Neural cell (in vitro differentiated cells): Measurements from ENCODE around the gene CD14. TPM values are rescaled to one million over a fixed set of nuclear protein-coding genes. Genes with fewer than 3 reads are reported as not detected.

Source experiments
- H2AFZ ChIP-seq: fragments of 200-600, 300-800 bp; sonication (generic), shearing (Covaris generic); 2 replicates; pipeline ENCODE4 v1.6.0; 2014; ENCODE audit warnings: low read depth, mild to moderate bottlenecking, antibody characterized with exemption, low read length, moderate library complexity
- H3F3A ChIP-seq: fragments of 200-600 bp; shearing (Covaris generic); 2 replicates; pipeline ENCODE4 v1.6.1; 2016; ENCODE audit warnings: mild to moderate bottlenecking, moderate library complexity, mixed read lengths, antibody characterized with exemption, low read length; ENCODE audit not compliant: insufficient read depth, poor library complexity, severe bottlenecking
- H3K27ac ChIP-seq: fragments of 200-600, 300-800 bp; sonication (generic), shearing (Covaris generic); 2 replicates; pipeline ENCODE4 v1.5.1; 2014; ENCODE audit warnings: mild to moderate bottlenecking, low read length, moderate library complexity
- H3K27me3 ChIP-seq: fragments of 300-800, 200-600 bp; sonication (generic), shearing (Covaris generic); 2 replicates; pipeline ENCODE4 v1.6.0; 2014; ENCODE audit warnings: mild to moderate bottlenecking, low read depth, low read length, moderate library complexity; ENCODE audit not compliant: insufficient read depth
- H3K36me3 ChIP-seq: fragments of 300-800, 200-600 bp; sonication (generic), shearing (Covaris generic); 2 replicates; pipeline ENCODE4 v1.5.1; 2014; ENCODE audit warnings: mild to moderate bottlenecking, antibody characterized with exemption, low read length, moderate library complexity; ENCODE audit not compliant: insufficient read depth
- H3K4me2 ChIP-seq: fragments of 300-800, 200-600 bp; sonication (generic), shearing (Covaris generic); 2 replicates; pipeline ENCODE4 v1.6.0; 2014; ENCODE audit warnings: mild to moderate bottlenecking, low read length
- H3K4me3 ChIP-seq: fragments of 300-800, 200-600 bp; sonication (generic), shearing (Covaris generic); 2 replicates; pipeline ENCODE4 v1.5.1; 2014; ENCODE audit warnings: mild to moderate bottlenecking, low read length, moderate library complexity
- H3K79me2 ChIP-seq: fragments of 200-600 bp; shearing (Covaris generic); replicated peaks from 2 replicates; pipeline ENCODE4 v1.6.0; 2014; ENCODE audit warnings: mild to moderate bottlenecking, low read length, moderate library complexity; ENCODE audit not compliant: insufficient read depth
- H3K9ac ChIP-seq: fragments of 300-800, 200-600 bp; sonication (generic), shearing (Covaris generic); 2 replicates; pipeline ENCODE4 v1.6.1; 2016; ENCODE audit warnings: mild to moderate bottlenecking, low read length, mixed read lengths
- H3K9me2 ChIP-seq: fragments of 200-600 bp; shearing (Covaris generic); 2 replicates; pipeline ENCODE4 v1.6.1; 2016; ENCODE audit warnings: mild to moderate bottlenecking, low read length, mixed read lengths; ENCODE audit not compliant: insufficient read depth
- H3K9me3 ChIP-seq: fragments of 200-600, 300-800 bp; sonication (generic), shearing (Covaris generic); 2 replicates; pipeline ENCODE4 v1.6.1; 2016; ENCODE audit warnings: mild to moderate bottlenecking, mixed run types, low read length, moderate library complexity, mixed read lengths
- H4K20me1 ChIP-seq: fragments of 200-600 bp; shearing (Covaris generic); 2 replicates; pipeline ENCODE4 v1.6.1; 2016; ENCODE audit warnings: mild to moderate bottlenecking, mixed run types; ENCODE audit not compliant: insufficient read depth
- CTCF ChIP-seq: fragments of 450-650 bp; IDR thresholded peaks from 2 replicates; pipeline ENCODE4 v1.5.1; 2014; ENCODE audit warnings: antibody characterized with exemption, mild to moderate bottlenecking, moderate library complexity; ENCODE audit not compliant: poor library complexity, severe bottlenecking
- EP300 ChIP-seq: fragments of 450-650 bp; conservative IDR thresholded peaks from 2 replicates; pipeline ENCODE4 v1.6.1; 2014; ENCODE audit warnings: antibody characterized with exemption, mild to moderate bottlenecking, moderate library complexity; ENCODE audit not compliant: poor library complexity, severe bottlenecking
- EZH2 ChIP-seq: fragments of 200-600, 300-800 bp; shearing (Covaris generic), sonication (generic); IDR thresholded peaks from 2 replicates; pipeline ENCODE4 v1.6.1; 2014; ENCODE audit warnings: antibody characterized with exemption, low read length, borderline replicate concordance, mild to moderate bottlenecking; ENCODE audit not compliant: insufficient read depth, poor library complexity, severe bottlenecking
- MXI1 ChIP-seq: fragments of 450-650 bp; conservative IDR thresholded peaks from 2 replicates; pipeline ENCODE4 v1.6.1; 2014; ENCODE audit warnings: antibody characterized with exemption, mild to moderate bottlenecking; ENCODE audit not compliant: poor library complexity, severe bottlenecking
- POLR2AphosphoS5 ChIP-seq: IDR thresholded peaks from 2 replicates; pipeline ENCODE4 v1.6.1; 2012
- RAD21 ChIP-seq: fragments of 450-650 bp; conservative IDR thresholded peaks from 2 replicates; pipeline ENCODE4 v1.6.1; 2014; ENCODE audit warnings: antibody characterized with exemption, mild to moderate bottlenecking, moderate library complexity
- REST ChIP-seq: IDR thresholded peaks from 2 replicates; pipeline ENCODE4 v1.6.1; 2012; ENCODE audit warnings: borderline replicate concordance
- SMC3 ChIP-seq: fragments of 450-650 bp; conservative IDR thresholded peaks from 2 replicates; pipeline ENCODE4 v1.6.1; 2014; ENCODE audit warnings: antibody characterized with exemption, mild to moderate bottlenecking, moderate library complexity; ENCODE audit not compliant: poor library complexity
- TAF1 ChIP-seq: IDR thresholded peaks from 2 replicates; pipeline ENCODE4 v1.6.1; 2012; ENCODE audit warnings: low read depth
- polyA plus RNA-seq: library from polyadenylated mRNA; depleted of rRNA; stranded (reverse); fragments of >200 nt; gene quantifications from 2 replicates; pipeline ENCODE4 v1.2.3, GENCODE V29; 2014

Gene CD14
- polyA plus RNA-seq, 1 donor from 2014 or later: 1.5 TPM

- no peaks in the 10 kb centered on the region for H3K9me3 ChIP-seq
- H3K9me2 ChIP-seq: no peaks in the 10 kb centered on the region
- no peak overlapping the region for H3K27ac ChIP-seq
- TF ChIP-seq EP300: no peak
- no peaks in the 10 kb centered on the region for H3F3A ChIP-seq
- no peak overlapping the region for H3K4me2 ChIP-seq
- no peak overlapping the region for H3K4me3 ChIP-seq
- H2AFZ ChIP-seq: no peak overlapping the region
- no peak overlapping the region for H3K9ac ChIP-seq
- H4K20me1 ChIP-seq: no peaks in the 10 kb centered on the region
- H3K79me2 ChIP-seq: no peaks in the 10 kb centered on the region
- no peaks in the 10 kb centered on the region for H3K27me3 ChIP-seq
- H3K36me3 ChIP-seq: no peaks in the 10 kb centered on the region
These were observed 4.6 kb upstream of the CD14 start for GRCh38 chr5:140637371-140638100.

- H3K9me2 ChIP-seq: no peaks in the 10 kb centered on the region
- H3K36me3 ChIP-seq: no peaks in the 10 kb centered on the region
- no peak overlapping the region for H3K4me2 ChIP-seq
- no peaks in the 10 kb centered on the region for H3K9me3 ChIP-seq
- H3K4me3 ChIP-seq: no peak overlapping the region
- no peak overlapping the region for H3K9ac ChIP-seq
- no peak overlapping the region for H2AFZ ChIP-seq
- no peaks in the 10 kb centered on the region for H3K27me3 ChIP-seq
- no peak overlapping the region for H3K27ac ChIP-seq
- H4K20me1 ChIP-seq: no peaks in the 10 kb centered on the region
- no peak for TF ChIP-seq RAD21
- no peak for TF ChIP-seq EP300
- no peak for TF ChIP-seq EZH2
- no peak for TF ChIP-seq REST
- TF ChIP-seq TAF1: no peak
- TF ChIP-seq POLR2AphosphoS5: no peak
- no peak for TF ChIP-seq MXI1
- TF ChIP-seq CTCF: no peak
- TF ChIP-seq SMC3: no peak
- H3K79me2 ChIP-seq: no peaks in the 10 kb centered on the region
- H3F3A ChIP-seq: no peaks in the 10 kb centered on the region
These were observed 2.6 kb upstream of the CD14 start for GRCh38 chr5:140635291-140636257.
